HepG2 (cell line): ENCODE data around the gene SCAPER. TPM values are rescaled to one million over a fixed set of nuclear protein-coding genes. Genes with fewer than 3 reads are reported as not detected.

Experiments
- ATAC-seq: fragments of 200-7000 bp; cut with Tn5 transposase; 3 replicates; pipeline ENCODE4 v1.9.1; 2020; ENCODE audit warnings: mild to moderate bottlenecking, moderate library complexity
- BruUV-seq: library from RNA; stranded (reverse); fragments of 400-500 nt; replicated peaks from 2 replicates; lab custom pipeline; 2021; lab: Mats Ljungman, UMichigan
- CTCF ChIA-PET: fragments of 300-600 bp; formaldehyde crosslinking; extraction: SDS; loops from one replicate; lab custom pipeline; 2021; ENCODE audit warnings: low total read pairs, inconsistent platforms, low intra/inter-chr PET ratio; lab: Yijun Ruan, JAX
- POLR2A ChIA-PET: fragments of 350-600 bp; sonication (Branson Sonifier 250); formaldehyde crosslinking; loops from one replicate; lab custom pipeline; 2020; ENCODE audit warnings: antibody characterized with exemption, inconsistent platforms; lab: Yijun Ruan, JAX
- DNase-seq: peaks from one replicate; pipeline ENCODE4 v3.0.0-alpha.2; 2015; ENCODE audit warnings: low spot score
- FAIRE-seq: peaks from 3 replicates; lab custom pipeline; 2011; peaks lifted over from hg19 to GRCh38; lab: Jason Lieb, UNC
- H2AFZ ChIP-seq: one replicate; pipeline ENCODE4 v1.6.1; 2011; ENCODE audit warnings: low read length, inconsistent platforms
- H3K27ac ChIP-seq: fragments of 300-600 bp; 3 replicates; pipeline ENCODE4 v1.8.0; 2011; ENCODE audit warnings: mixed run types, mild to moderate bottlenecking, mixed read lengths, low read length, inconsistent platforms; ENCODE audit not compliant: insufficient read depth; ENCODE audit errors: extremely low read length
- H3K27me3 ChIP-seq, 2 experiments: fragments of 200-600 bp in 1 of 2; 2 replicates in 1 of 2; 3 replicates in 1 of 2; pipeline versions ENCODE4 v1.6.0 to v1.8.0; 2011; ENCODE audit warnings: low read length in 2 of 2, mild to moderate bottlenecking in 2 of 2, moderate library complexity in 2 of 2, inconsistent platforms in 1 of 2; ENCODE audit not compliant: insufficient read depth in 2 of 2, control insufficient read depth in 1 of 2
- H3K36me3 ChIP-seq, 2 experiments: fragments of 200-600 bp in 1 of 2; replicated peaks in 1 of 2; 2 replicates in 1 of 2; 3 replicates in 1 of 2; pipeline versions ENCODE4 v1.5.1 to v1.8.0; 2011; ENCODE audit warnings: low read length in 2 of 2, inconsistent platforms in 1 of 2; ENCODE audit not compliant: insufficient read depth in 2 of 2, control insufficient read depth in 1 of 2
- H3K4me1 ChIP-seq: 2 replicates; pipeline ENCODE4 v1.5.1; 2012; ENCODE audit warnings: low read length, inconsistent platforms; ENCODE audit not compliant: insufficient read depth
- H3K4me2 ChIP-seq: 2 replicates; pipeline ENCODE4 v1.6.0; 2011; ENCODE audit warnings: low read depth, low read length, inconsistent platforms
- H3K4me3 ChIP-seq, 3 experiments: fragments of 200-600 bp in 1 of 3; sonication (generic), shearing (Covaris generic) in 1 of 3; replicated peaks in 1 of 3; 2 replicates each; pipeline ENCODE4 v1.5.1; 2011 to 2016; ENCODE audit warnings: low read length in 3 of 3, inconsistent platforms in 2 of 3, low read depth in 2 of 3, mild to moderate bottlenecking in 2 of 3, control low read depth in 1 of 3, mixed read lengths in 1 of 3; ENCODE audit not compliant: insufficient read depth in 1 of 3
- H3K79me2 ChIP-seq: one replicate; pipeline ENCODE4 v1.6.1; 2011; ENCODE audit warnings: low read length, inconsistent platforms; ENCODE audit not compliant: insufficient read depth
- H3K9ac ChIP-seq: 2 replicates; pipeline ENCODE4 v1.6.0; 2011; ENCODE audit warnings: mild to moderate bottlenecking, low read depth, low read length, inconsistent platforms; ENCODE audit not compliant: insufficient read depth
- H3K9me3 ChIP-seq: 2 replicates; pipeline ENCODE4 v1.5.1; 2012; ENCODE audit warnings: mild to moderate bottlenecking, low read length
- H4K20me1 ChIP-seq: 2 replicates; pipeline ENCODE4 v1.6.0; 2011; ENCODE audit warnings: inconsistent platforms, mild to moderate bottlenecking, low read length, moderate library complexity; ENCODE audit not compliant: insufficient read depth
- AGO1 ChIP-seq: fragments of 200-400 bp; formaldehyde crosslinking; IDR thresholded peaks from 2 replicates; pipeline ENCODE4 v1.6.1; 2017; ENCODE audit warnings: mild to moderate bottlenecking, low read depth, low read length, moderate library complexity; ENCODE audit not compliant: poor library complexity, severe bottlenecking
- BHLHE40 ChIP-seq: IDR thresholded peaks from 2 replicates; pipeline ENCODE4 v1.6.1; 2011; ENCODE audit warnings: low read length, improper control_type of control experiment
- CCAR2 ChIP-seq: fragments of 200-400 bp; formaldehyde crosslinking; optimal IDR thresholded peaks from 2 replicates; pipeline ENCODE3; 2018; ENCODE audit warnings: low read depth, mild to moderate bottlenecking, low read length, moderate library complexity
- CREM ChIP-seq, 2 experiments: sonication (generic) in 1 of 2; formaldehyde crosslinking in 1 of 2; IDR thresholded peaks; 2 replicates each; pipeline versions ENCODE4 v1.4.0 to v1.6.1; 2016 to 2020; ENCODE audit warnings: antibody characterized with exemption in 1 of 2, mild to moderate bottlenecking in 1 of 2, missing genetic modification reagents in 1 of 2
- EEA1 ChIP-seq: sonication (generic); formaldehyde crosslinking; IDR thresholded peaks from 2 replicates; pipeline ENCODE4 v1.5.1; 2020; ENCODE audit warnings: mild to moderate bottlenecking, missing genetic modification reagents, borderline replicate concordance
- FOXJ3 ChIP-seq: sonication (generic); formaldehyde crosslinking; IDR thresholded peaks from 2 replicates; pipeline ENCODE4 v1.4.0; 2020; ENCODE audit warnings: missing genetic modification reagents, mild to moderate bottlenecking, borderline replicate concordance
- JARID2 ChIP-seq: sonication (generic); formaldehyde crosslinking; IDR thresholded peaks from 2 replicates; pipeline ENCODE4 v1.8.1; 2023; ENCODE audit warnings: missing genetic modification reagents, inconsistent platforms; ENCODE audit not compliant: insufficient replicate concordance
- KDM4B ChIP-seq: sonication (generic); formaldehyde crosslinking; IDR thresholded peaks from 2 replicates; pipeline ENCODE4 v1.4.0; 2020; ENCODE audit warnings: missing genetic modification reagents
- NFIB ChIP-seq: sonication (generic); formaldehyde crosslinking; IDR thresholded peaks from 2 replicates; pipeline ENCODE4 v1.9.0; 2021; ENCODE audit warnings: missing genetic modification reagents, mild to moderate bottlenecking, borderline replicate concordance
- REPIN1 ChIP-seq: sonication (generic); formaldehyde crosslinking; IDR thresholded peaks from 2 replicates; pipeline ENCODE4 v1.8.0; 2022; ENCODE audit warnings: missing genetic modification reagents, low read depth, mild to moderate bottlenecking, borderline replicate concordance
- SMARCE1 ChIP-seq: fragments of 450-650 bp; IDR thresholded peaks from 2 replicates; pipeline ENCODE4 v1.6.1; 2017; ENCODE audit warnings: borderline replicate concordance
- ZNF614 ChIP-seq: IDR thresholded peaks from 2 replicates; pipeline ENCODE4 v1.6.1; 2018; ENCODE audit warnings: missing biosample characterization, missing genetic modification reagents, inconsistent platforms, borderline replicate concordance
- WGBS: methylation state at CpG from one replicate; pipeline ENCODE4 v1.1.6; 2017; ENCODE audit warnings: low lambda C conversion rate; 5-methylcytosine and 5-hydroxymethylcytosine counted together
- in situ Hi-C: cut with HindIII; loops from 2 replicates; pipeline ENCODE4 v1.10.0; 2017; ENCODE audit warnings: low pct_unique_long_range_greater_than_20kb; ENCODE audit not compliant: extremely low pct_ligation_motif_present
- intact Hi-C: fragments of 100-400 bp; cut with micrococcal nuclease; formaldehyde crosslinking; loops from one replicate; pipeline ENCODE4 v1.10.0; 2022; ENCODE audit not compliant: unreplicated experiment
- polyA plus RNA-seq, 8 experiments: library from polyadenylated mRNA; depleted of rRNA in 3 of 8; stranded (reverse) in 7 of 8; unstranded in 1 of 8; fragments of >200 nt; fragmentation: Illumina TruSeq in 4 of 8; extraction: Trizol in 4 of 8; gene quantifications; 2 replicates each; pipeline versions ENCODE4 v1.2.1 to v1.2.3, GENCODE V29; 2011 to 2016; ENCODE audit warnings: low read depth in 4 of 8, missing spikeins in 1 of 8, mixed read lengths in 1 of 8; ENCODE audit not compliant: insufficient read depth in 1 of 8
- total RNA-seq, 5 experiments: library from RNA; depleted of rRNA; stranded (reverse); fragments of >200 nt; fragmentation: Illumina TruSeq; extraction: Trizol; gene quantifications; 2 replicates each; pipeline ENCODE4 v1.2.3, GENCODE V29; 2016; ENCODE audit warnings: low read depth in 1 of 5
- TF ChIP-seq, protein P1 (sequence below): IDR thresholded peaks from 2 replicates; pipeline ENCODE4 v1.6.1; 2016
- TF ChIP-seq, protein P2 (sequence below): sonication (generic); formaldehyde crosslinking; IDR thresholded peaks from 2 replicates; pipeline ENCODE4 v1.4.0; 2020; ENCODE audit warnings: mild to moderate bottlenecking, missing genetic modification reagents
- TF ChIP-seq, protein P3 (sequence below): sonication (generic); formaldehyde crosslinking; IDR thresholded peaks from 2 replicates; pipeline ENCODE4 v1.8.1; 2022; ENCODE audit warnings: mild to moderate bottlenecking, missing genetic modification reagents
- TF ChIP-seq, protein P4 (sequence below): sonication (generic); formaldehyde crosslinking; IDR thresholded peaks from 2 replicates; pipeline ENCODE4 v1.5.0; 2020; ENCODE audit warnings: missing genetic modification reagents, mild to moderate bottlenecking, borderline replicate concordance

Gene SCAPER
- total and polyA plus RNA-seq, 2 of the 13 experiments (the other 11 are each of a cell fraction or from before 2014, with no cell fraction given) = 4.3 to 10.5 TPM

DNA sequence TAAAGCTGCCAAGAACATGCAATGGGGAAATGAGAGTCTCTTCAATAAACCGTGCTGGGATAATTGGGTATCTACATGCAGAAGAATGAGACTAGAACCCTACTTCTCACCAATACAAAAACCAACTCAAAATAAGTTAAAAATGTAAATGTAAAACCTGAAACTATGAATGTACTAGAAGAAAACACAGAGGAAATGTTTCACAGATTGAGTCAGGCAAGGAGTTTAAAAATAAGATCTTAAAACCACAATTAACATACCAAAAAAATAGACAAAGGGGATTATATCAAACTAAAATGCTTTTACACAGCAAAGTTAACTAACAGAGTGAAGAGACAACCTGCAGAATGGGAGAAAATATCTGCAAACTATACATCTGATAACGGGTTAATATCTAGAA is 478.2 kb downstream of the SCAPER start (continued):
- TF ChIP-seq, protein P1, sequence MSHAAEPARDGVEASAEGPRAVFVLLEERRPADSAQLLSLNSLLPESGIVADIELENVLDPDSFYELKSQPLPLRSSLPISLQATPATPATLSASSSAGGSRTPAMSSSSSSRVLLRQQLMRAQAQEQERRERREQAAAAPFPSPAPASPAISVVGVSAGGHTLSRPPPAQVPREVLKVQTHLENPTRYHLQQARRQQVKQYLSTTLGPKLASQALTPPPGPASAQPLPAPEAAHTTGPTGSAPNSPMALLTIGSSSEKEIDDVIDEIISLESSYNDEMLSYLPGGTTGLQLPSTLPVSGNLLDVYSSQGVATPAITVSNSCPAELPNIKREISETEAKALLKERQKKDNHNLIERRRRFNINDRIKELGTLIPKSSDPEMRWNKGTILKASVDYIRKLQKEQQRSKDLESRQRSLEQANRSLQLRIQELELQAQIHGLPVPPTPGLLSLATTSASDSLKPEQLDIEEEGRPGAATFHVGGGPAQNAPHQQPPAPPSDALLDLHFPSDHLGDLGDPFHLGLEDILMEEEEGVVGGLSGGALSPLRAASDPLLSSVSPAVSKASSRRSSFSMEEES (CRISPR knock-in tag) = no peak
- TF ChIP-seq, protein P2, sequence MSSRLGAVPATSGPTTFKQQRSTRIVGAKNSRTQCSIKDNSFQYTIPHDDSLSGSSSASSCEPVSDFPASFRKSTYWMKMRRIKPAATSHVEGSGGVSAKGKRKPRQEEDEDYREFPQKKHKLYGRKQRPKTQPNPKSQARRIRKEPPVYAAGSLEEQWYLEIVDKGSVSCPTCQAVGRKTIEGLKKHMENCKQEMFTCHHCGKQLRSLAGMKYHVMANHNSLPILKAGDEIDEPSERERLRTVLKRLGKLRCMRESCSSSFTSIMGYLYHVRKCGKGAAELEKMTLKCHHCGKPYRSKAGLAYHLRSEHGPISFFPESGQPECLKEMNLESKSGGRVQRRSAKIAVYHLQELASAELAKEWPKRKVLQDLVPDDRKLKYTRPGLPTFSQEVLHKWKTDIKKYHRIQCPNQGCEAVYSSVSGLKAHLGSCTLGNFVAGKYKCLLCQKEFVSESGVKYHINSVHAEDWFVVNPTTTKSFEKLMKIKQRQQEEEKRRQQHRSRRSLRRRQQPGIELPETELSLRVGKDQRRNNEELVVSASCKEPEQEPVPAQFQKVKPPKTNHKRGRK = no peak
- TF ChIP-seq AGO1 = no peak

DNA sequence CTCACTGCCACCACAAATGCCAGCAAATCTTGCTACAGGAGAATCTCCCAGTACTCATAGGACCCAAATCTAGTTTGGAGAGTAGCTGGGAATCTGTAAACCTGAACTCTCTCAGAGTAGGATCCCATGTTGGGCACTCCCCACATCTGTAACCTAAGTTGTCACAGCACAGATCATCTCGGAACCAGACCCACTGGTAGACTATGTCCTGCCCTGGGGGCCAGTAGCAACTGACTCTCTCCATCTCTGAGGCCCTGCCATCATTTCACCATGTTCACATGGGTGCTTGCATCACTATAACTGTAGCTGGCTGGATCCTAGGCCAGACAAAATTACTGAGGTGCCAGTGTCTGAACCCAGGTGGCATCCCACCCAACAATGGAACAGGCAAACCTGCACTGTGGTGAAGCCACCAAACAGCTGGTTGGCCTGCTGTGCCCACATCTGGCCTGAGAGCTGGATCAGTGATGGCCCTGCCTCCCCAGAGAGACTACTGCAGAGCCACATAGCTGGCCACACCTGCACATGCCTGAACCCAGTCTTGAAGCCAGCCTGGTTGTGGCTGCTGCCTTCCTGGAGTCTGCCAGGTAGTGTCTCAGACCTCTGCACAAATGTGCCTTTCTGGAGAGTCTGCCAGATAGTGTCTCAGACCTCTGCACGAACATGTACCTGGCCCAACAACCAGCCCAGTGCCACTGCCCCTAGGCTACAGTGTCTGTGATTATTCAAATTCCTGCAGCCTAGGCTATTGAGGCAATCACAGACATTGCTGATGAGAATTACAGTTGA is 486.6 kb downstream of the SCAPER start:
- Histone ChIP-seq H3K4me3 (no peak overlapping the region), H3K9me3 (no peaks in the 10 kb centered on the region), H3K27me3 (no peaks in the 10 kb centered on the region), H3K27ac (no peak overlapping the region), H3K79me2 (no peaks in the 10 kb centered on the region), H2AFZ (no peak overlapping the region), H3K9ac (no peak overlapping the region), H3K36me3 (no peaks in the 10 kb centered on the region), H3K4me1 (peaks cover 2% of the 10 kb centered on the region; the same call in 1 of the 2 replicates), H4K20me1 (no peaks in the 10 kb centered on the region), H3K4me2 (no peak overlapping the region)
- 100% methylated on average over 1 of the region's 2 CpGs for WGBS
- in situ Hi-C loops (no loop called here), intact Hi-C loops (no loop called here)
- ChIA-PET CTCF (no interaction called here), POLR2A (no interaction called here)
- FAIRE-seq (no peak), DNase-seq (no peak), ATAC-seq (no peak; the same call in 2 of the 3 replicates)
- BruUV-seq = no TSS peak
- no peak for TF ChIP-seq NFIB (CRISPR knock-in tag)
- no peak for TF ChIP-seq BHLHE40
- TF ChIP-seq FOXJ3 (CRISPR knock-in tag) = no peak
- TF ChIP-seq, protein P3, sequence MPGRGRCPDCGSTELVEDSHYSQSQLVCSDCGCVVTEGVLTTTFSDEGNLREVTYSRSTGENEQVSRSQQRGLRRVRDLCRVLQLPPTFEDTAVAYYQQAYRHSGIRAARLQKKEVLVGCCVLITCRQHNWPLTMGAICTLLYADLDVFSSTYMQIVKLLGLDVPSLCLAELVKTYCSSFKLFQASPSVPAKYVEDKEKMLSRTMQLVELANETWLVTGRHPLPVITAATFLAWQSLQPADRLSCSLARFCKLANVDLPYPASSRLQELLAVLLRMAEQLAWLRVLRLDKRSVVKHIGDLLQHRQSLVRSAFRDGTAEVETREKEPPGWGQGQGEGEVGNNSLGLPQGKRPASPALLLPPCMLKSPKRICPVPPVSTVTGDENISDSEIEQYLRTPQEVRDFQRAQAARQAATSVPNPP (CRISPR knock-in tag) = no peak
- TF ChIP-seq EEA1 (CRISPR knock-in tag) = no peak
- TF ChIP-seq CREM (IDR thresholded peaks at IDR 0.05) = no peak
- no peak for TF ChIP-seq CREM (CRISPR knock-in tag; IDR thresholded peaks at IDR 0.05)
- no peak for TF ChIP-seq SMARCE1
- TF ChIP-seq JARID2 = no peak
- TF ChIP-seq KDM4B (CRISPR knock-in tag) = no peak
- no peak for TF ChIP-seq CCAR2
- TF ChIP-seq, protein P4, sequence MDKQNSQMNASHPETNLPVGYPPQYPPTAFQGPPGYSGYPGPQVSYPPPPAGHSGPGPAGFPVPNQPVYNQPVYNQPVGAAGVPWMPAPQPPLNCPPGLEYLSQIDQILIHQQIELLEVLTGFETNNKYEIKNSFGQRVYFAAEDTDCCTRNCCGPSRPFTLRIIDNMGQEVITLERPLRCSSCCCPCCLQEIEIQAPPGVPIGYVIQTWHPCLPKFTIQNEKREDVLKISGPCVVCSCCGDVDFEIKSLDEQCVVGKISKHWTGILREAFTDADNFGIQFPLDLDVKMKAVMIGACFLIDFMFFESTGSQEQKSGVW (CRISPR knock-in tag) = no peak
- TF ChIP-seq REPIN1 (CRISPR knock-in tag) = no peak
- TF ChIP-seq ZNF614 (CRISPR knock-in tag) = no peak
